Heart right ventricle (tissue), 16 donors: Measurements from ENCODE around the gene ATP13A3. TPM values are rescaled to one million over a fixed set of nuclear protein-coding genes. Genes with fewer than 3 reads are reported as not detected.
A peak's percentile ranks its signal among the peaks of the same experiment; 100 is the strongest.

ENCODE experiments used
- ATAC-seq, 8 donors: fragments of 200-7000 bp; cut with Tn5 transposase; one replicate each; pipeline ENCODE4 v1.9.1; 2020; ENCODE audit warnings: mild to moderate bottlenecking in 8 of 8, moderate library complexity in 8 of 8, moderate number of reproducible peaks in 1 of 8
- DNase-seq, 2 donors: peaks; one replicate each; pipeline ENCODE4 v3.0.0-alpha.2; 2020
- H3K27ac ChIP-seq, 10 donors: fragments of 200-600 bp; sonication (generic) in 2 of 10; one replicate each; pipeline versions ENCODE4 v1.5.0 to v1.8.0; 2020 to 2022; ENCODE audit warnings: mild to moderate bottlenecking in 3 of 10
- H3K27me3 ChIP-seq, 7 donors: fragments of 200-600 bp; one replicate each; pipeline ENCODE4 v1.8.0; 2021 to 2022; ENCODE audit warnings: mild to moderate bottlenecking in 2 of 7
- H3K36me3 ChIP-seq, 9 donors: fragments of 200-600 bp; sonication (generic) in 1 of 9; one replicate each; pipeline versions ENCODE4 v1.5.0 to v1.8.0; 2020 to 2022; ENCODE audit warnings: mild to moderate bottlenecking in 2 of 9
- H3K4me1 ChIP-seq, 9 donors: fragments of 200-600 bp; sonication (generic) in 1 of 9; one replicate each; pipeline versions ENCODE4 v1.5.0 to v1.8.0; 2020 to 2022; ENCODE audit warnings: mild to moderate bottlenecking in 4 of 9
- H3K4me3 ChIP-seq, 10 donors: fragments of 200-600 bp; sonication (generic) in 2 of 10; one replicate each; pipeline versions ENCODE4 v1.5.0 to v1.8.0; 2020 to 2022; ENCODE audit warnings: mild to moderate bottlenecking in 7 of 10, moderate library complexity in 2 of 10
- H3K9me3 ChIP-seq, 11 donors: fragments of 200-600 bp in 10 of 11; sonication (generic) in 2 of 11; one replicate each; pipeline versions ENCODE4 v1.5.0 to v1.8.0; 2013 to 2022; ENCODE audit warnings: mild to moderate bottlenecking in 2 of 11, control low read depth in 1 of 11, moderate library complexity in 1 of 11
- WGBS, 2 donors: extraction: QIAGEN DNeasy Blood & Tissue Kit; methylation state at CpG; one replicate each; pipeline ENCODE4 v1.1.7; 2013; ENCODE audit warnings: inconsistent platforms in 1 of 2; 5-methylcytosine and 5-hydroxymethylcytosine counted together
- intact Hi-C, 10 donors: fragments of 100-400 bp; cut with DNase I; formaldehyde crosslinking; loops; one replicate each; pipeline versions ENCODE4 v1.11.1 to v1.14.2; 2022
- polyA plus RNA-seq, 2 donors: library from polyadenylated mRNA; stranded (reverse); fragments of 200-250 nt; gene quantifications; one replicate each; pipeline ENCODE4 v1.2.3, GENCODE V29; 2013
- total RNA-seq, 10 donors: library from RNA; stranded (reverse); fragmentation: NEBNext Ultra II Directional in 3 of 10; extraction: Animal tissue kit (Norgen Biotek cat#: 25700) in 3 of 10; gene quantifications; one replicate each; pipeline versions ENCODE4 v1.2.1 to v1.2.4, GENCODE V29; 2021 to 2023
- TF ChIP-seq, protein P1 (sequence below), 9 donors: fragments of 200-600 bp; sonication (generic) in 2 of 9; IDR thresholded peaks; one replicate each; pipeline versions ENCODE4 v1.5.0 to v1.8.0; 2021 to 2022; ENCODE audit warnings: antibody characterized with exemption in 9 of 9, mild to moderate bottlenecking in 5 of 9, moderate library complexity in 1 of 9
- donor health status: Arrhythmogenic right ventricular cardiomyopathy.
- donor health status: ischemic (EF 13 %, LVEDD 7.1; RV severe dilation, severe dysfunction).
- donor health status: healthy with polysubstance abuse.
- donor health status: DM: no; HTN: yes; CAD: no.
- donor health status: DM: no; HTN: no; CAD: no.
- donor health status: ischemic (EF 25% LVEDD 6.9; RV normal size, moderate dysfunction).
- donor health status: ischemic (EF 25% LVEDD 5.7; RV mildly dilated, moderate dysfunction).
- donor health status: healthy.
- donor health status: DM: yes; HTN: yes; CAD: no.
- donor health status: Ischemic cardiomyopathy.
- donor health status: ischemic (EF 35%, LVEDD 5.7; RV mildly dilated, moderate dysfunction).
- donor health status: nonischemic (EF 11% LVEDD 7.7; RV severe dilation, severe dysfunction).
- donor health status: DM: yes; HTN: yes; CAD: no.
- donor health status: PGD.
- donor health status: ischemic (EF 29% LVEDD 5.4; RV normal size, mild dysfunction).
- donor health status: nonischemic (EF 23%, LVEDD 6.1; RV moderate dilation, normal function).

Gene ATP13A3
- total and polyA plus RNA-seq, 12 donors: 31.0 to 195 (median 87.8) TPM

DNA sequence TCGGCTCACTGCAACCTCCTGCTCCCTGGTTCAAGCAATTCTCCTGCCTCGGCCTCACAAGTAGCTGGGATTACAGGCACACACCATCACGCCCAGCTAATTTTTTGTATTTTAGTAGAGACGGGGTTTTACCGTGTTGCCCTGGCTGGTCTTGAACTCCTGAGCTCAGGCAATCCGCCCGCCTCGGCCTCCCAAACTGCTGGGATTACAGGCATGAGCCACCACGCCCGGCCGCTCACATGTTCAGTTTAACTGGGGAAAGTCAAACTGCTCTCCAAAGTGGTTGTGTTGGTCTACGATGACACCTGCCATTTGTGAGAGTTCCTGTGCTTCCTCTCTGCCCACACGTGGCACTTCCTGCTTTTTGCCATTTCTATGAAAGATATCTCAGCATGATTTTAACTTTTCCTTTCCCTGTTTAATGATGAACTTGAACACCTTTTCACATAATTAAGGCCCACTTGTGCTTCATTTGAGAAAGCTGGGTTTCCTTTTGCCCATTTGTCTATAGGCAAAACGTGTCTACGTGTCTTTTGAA is 86.9 kb downstream of the ATP13A3 start:
- DNase-seq: no peak
- ATAC-seq: no peak
- intact Hi-C loops: loop anchor here in 5 of 10 donors (5.0 to 10.0 kb wide), 6 partner anchors 63 to 735 kb away; no protein-coding TSS in a partner anchor

DNA sequence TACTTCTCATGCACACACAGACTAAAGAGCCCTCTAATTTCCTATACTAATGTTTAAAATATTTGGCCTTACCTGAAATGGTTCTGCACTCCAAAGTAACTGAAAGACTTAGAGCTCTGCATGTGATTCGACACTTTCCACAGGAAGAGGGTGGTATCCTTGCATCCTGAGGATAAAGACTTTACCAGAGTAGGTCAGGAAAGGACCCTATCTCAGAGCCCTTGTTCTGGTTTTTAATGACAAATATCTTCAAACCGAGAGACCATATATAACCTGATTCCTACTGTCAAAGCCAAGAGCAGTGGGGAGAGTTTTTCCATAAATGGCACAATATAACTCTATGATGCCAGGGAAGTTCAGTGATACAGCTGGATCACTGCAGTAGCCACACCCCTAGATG is 87.6 kb downstream of the ATP13A3 start, which contains the start of gene GP5:
GP5 (minus strand) TSS at position 101 of the 400 bp plus-strand sequence. CDS start 984 bp downstream, outside the sequence.
- no peak for ATAC-seq
- Histone ChIP-seq H3K4me3 (peak within 1 kb of the TSS in 8 of 10 donors; percentile 5 to 51 (median 37)), H3K27ac (peak within 1 kb of the TSS in 1 of 10 donors; percentile 6), H3K9me3 (no peaks in the 10 kb centered on the region), H3K27me3 (peaks cover 0 to 56% (median 31%) of the 10 kb centered on the region in 7 donors), H3K4me1 (peaks cover 0 to 21% (median 16%) of the 10 kb centered on the region in 9 donors), H3K36me3 (peaks cover 0 to 18% (median 0%) of the 10 kb centered on the region in 9 donors)
- 57 to 68% methylated on average over 2 of the region's 2 CpGs for WGBS, 2 donors
- DNase-seq: no peak
- intact Hi-C loops: loop anchor here in 1 of 10 donors (5.0 kb wide), 1 partner anchor 62 kb away; no protein-coding TSS in a partner anchor
- TF ChIP-seq, protein P1, sequence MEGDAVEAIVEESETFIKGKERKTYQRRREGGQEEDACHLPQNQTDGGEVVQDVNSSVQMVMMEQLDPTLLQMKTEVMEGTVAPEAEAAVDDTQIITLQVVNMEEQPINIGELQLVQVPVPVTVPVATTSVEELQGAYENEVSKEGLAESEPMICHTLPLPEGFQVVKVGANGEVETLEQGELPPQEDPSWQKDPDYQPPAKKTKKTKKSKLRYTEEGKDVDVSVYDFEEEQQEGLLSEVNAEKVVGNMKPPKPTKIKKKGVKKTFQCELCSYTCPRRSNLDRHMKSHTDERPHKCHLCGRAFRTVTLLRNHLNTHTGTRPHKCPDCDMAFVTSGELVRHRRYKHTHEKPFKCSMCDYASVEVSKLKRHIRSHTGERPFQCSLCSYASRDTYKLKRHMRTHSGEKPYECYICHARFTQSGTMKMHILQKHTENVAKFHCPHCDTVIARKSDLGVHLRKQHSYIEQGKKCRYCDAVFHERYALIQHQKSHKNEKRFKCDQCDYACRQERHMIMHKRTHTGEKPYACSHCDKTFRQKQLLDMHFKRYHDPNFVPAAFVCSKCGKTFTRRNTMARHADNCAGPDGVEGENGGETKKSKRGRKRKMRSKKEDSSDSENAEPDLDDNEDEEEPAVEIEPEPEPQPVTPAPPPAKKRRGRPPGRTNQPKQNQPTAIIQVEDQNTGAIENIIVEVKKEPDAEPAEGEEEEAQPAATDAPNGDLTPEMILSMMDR (IDR thresholded peaks at IDR 0.05): no peak

More for the DNA sequence above, 86.9 kb downstream of the ATP13A3 start:
- H3K4me3 ChIP-seq: no peak overlapping the region
- H3K36me3 ChIP-seq: peaks cover 0 to 23% (median 0%) of the 10 kb centered on the region in 9 donors
- peaks cover 0 to 52% (median 31%) of the 10 kb centered on the region in 7 donors for H3K27me3 ChIP-seq
- H3K4me1 ChIP-seq: peaks cover 0 to 21% (median 16%) of the 10 kb centered on the region in 9 donors
- TF ChIP-seq, protein P1 (IDR thresholded peaks at IDR 0.05): no peak
- WGBS, 2 donors: 89 to 91% methylated on average over 15 of the region's 15 CpGs
- no peaks in the 10 kb centered on the region for H3K9me3 ChIP-seq
- no peak overlapping the region for H3K27ac ChIP-seq

DNA sequence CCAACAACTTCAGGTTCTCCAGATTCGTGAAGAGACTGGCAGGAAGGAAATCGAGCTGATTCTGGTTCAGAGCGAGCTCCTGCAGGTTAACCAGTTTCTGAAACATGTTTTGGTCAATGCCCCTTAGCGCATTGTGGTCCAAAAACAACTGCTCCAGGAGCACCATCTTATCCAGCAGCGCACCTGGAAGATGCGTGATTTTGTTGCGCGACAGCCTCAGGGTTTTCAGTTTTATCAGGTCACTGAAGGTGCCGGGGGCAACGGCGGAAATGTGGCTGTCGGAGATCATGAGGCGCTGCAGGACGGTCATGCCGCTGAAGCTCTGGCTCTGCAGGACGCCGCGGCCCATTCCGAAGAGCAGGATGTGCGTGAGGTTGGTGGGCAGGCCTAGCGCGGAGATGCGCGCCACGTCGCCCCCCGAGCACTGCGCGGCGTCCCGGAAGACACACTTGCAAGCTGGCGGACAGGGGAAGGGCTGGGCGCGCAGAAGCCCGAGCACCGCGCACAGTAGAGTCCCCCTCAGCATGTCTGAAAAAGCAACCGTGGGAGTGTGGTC is 89.0 kb downstream of the ATP13A3 start:
- Histone ChIP-seq H3K4me1 (peaks cover 0 to 21% (median 16%) of the 10 kb centered on the region in 9 donors), H3K27ac (peak overlapping the region in 1 of 10 donors; percentile 6), H3K9me3 (no peaks in the 10 kb centered on the region), H3K4me3 (peak overlapping the region in 8 of 10 donors; percentile 5 to 51 (median 37)), H3K36me3 (peaks cover 0 to 6% (median 0%) of the 10 kb centered on the region in 9 donors), H3K27me3 (peaks cover 0 to 66% (median 31%) of the 10 kb centered on the region in 7 donors)
- 5 to 6% methylated on average over 38 of the region's 38 CpGs for WGBS, 2 donors
- no peak for DNase-seq
- intact Hi-C loops: loop anchor here in 1 of 10 donors (5.0 kb wide), 1 partner anchor 61 kb away; no protein-coding TSS in a partner anchor
- TF ChIP-seq, protein P1 (IDR thresholded peaks at IDR 0.05): no peak
- peak; percentile 30 to 56 (median 40) for ATAC-seq
